Cardiac muscle cell (in vitro differentiated cells and primary cell): ENCODE results near the gene EBF3. TPM values are rescaled to one million over a fixed set of nuclear protein-coding genes. Genes with fewer than 3 reads are reported as not detected.

Experiments
- DNase-seq, 2 donors: peaks; one replicate each; pipeline versions ENCODE4 v3.0.0 to v3.0.0-alpha.2; 2010 to 2017; ENCODE audit warnings: low read depth in 1 of 2, low spot score in 1 of 2
- H3K27ac ChIP-seq: fragments of 200-600 bp; sonication (generic); 2 replicates; pipeline ENCODE4 v1.5.1; 2016
- H3K27me3 ChIP-seq: fragments of 200-600 bp; sonication (generic); 2 replicates; pipeline ENCODE4 v1.6.0; 2016; ENCODE audit warnings: control low read depth
- H3K36me3 ChIP-seq: fragments of 200-600 bp; sonication (generic); 2 replicates; pipeline ENCODE4 v1.5.1; 2016; ENCODE audit warnings: control low read depth
- H3K4me1 ChIP-seq: fragments of 200-600 bp; sonication (generic); 2 replicates; pipeline ENCODE4 v1.8.1; 2017; ENCODE audit warnings: low read depth, mild to moderate bottlenecking, mixed run types
- H3K4me3 ChIP-seq: fragments of 200-600 bp; sonication (generic); 2 replicates; pipeline ENCODE4 v1.5.1; 2016; ENCODE audit warnings: mild to moderate bottlenecking
- H3K9me3 ChIP-seq: fragments of 200-600 bp; sonication (generic); 2 replicates; pipeline ENCODE4 v1.5.1; 2017; ENCODE audit warnings: low read depth, mild to moderate bottlenecking, control low read depth
- CTCF ChIP-seq: IDR thresholded peaks from 2 replicates; pipeline ENCODE4 v1.5.1; 2012; ENCODE audit warnings: low read depth, mild to moderate bottlenecking, low read length
- polyA plus RNA-seq: library from polyadenylated mRNA; unstranded; fragments of >200 nt; fragmentation: Nextera tagmentation; extraction: Ambion mirVana; gene quantifications from 2 replicates; pipeline ENCODE4 v1.2.1, GENCODE V29; 2016
- total RNA-seq: library from RNA; depleted of rRNA; stranded (reverse); fragments of >200 nt; gene quantifications from 2 replicates; pipeline ENCODE4 v1.2.3, GENCODE V29; 2016

Gene EBF3
- total and polyA plus RNA-seq, 2 experiments from 2014 or later = 0.61 to 2.8 TPM

GRCh38 chr10:129860396-129860795 lies 103.7 kb downstream of the EBF3 start:
- no peaks in the 10 kb centered on the region for H3K36me3 ChIP-seq
- TF ChIP-seq CTCF = no peak
- H3K4me3 ChIP-seq = no peak overlapping the region
- peaks cover 9% of the 10 kb centered on the region for H3K4me1 ChIP-seq
- no peaks in the 10 kb centered on the region for H3K27me3 ChIP-seq
- no peaks in the 10 kb centered on the region for H3K9me3 ChIP-seq
- no peak overlapping the region for H3K27ac ChIP-seq
- DNase-seq = no peak

DNA sequence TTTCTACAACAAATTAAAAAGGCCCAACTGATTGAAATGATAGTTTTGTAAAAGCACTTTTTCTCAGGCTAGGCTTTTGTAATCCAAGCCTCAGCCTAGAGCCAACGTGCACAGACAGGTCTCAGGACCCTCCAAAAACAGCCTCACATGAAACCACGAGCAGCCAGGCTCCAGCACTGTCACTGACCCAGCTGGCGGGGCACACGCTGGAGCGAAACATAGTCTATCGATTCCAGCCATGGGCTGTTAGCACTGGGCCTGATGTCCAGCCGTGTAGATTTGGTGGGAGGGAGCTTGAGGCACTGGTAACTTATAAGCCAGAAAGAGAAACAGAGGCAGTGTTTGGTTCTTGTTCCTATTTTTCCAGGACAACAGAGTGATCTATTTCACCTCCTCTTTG lies 104.5 kb downstream of the EBF3 start:
- H3K27me3 ChIP-seq = no peaks in the 10 kb centered on the region
- H3K9me3 ChIP-seq = no peaks in the 10 kb centered on the region
- DNase-seq = no peak
- H3K4me1 ChIP-seq = peaks cover 9% of the 10 kb centered on the region
- no peak overlapping the region for H3K27ac ChIP-seq
- no peak for TF ChIP-seq CTCF
- no peak overlapping the region for H3K4me3 ChIP-seq
- no peaks in the 10 kb centered on the region for H3K36me3 ChIP-seq

DNA sequence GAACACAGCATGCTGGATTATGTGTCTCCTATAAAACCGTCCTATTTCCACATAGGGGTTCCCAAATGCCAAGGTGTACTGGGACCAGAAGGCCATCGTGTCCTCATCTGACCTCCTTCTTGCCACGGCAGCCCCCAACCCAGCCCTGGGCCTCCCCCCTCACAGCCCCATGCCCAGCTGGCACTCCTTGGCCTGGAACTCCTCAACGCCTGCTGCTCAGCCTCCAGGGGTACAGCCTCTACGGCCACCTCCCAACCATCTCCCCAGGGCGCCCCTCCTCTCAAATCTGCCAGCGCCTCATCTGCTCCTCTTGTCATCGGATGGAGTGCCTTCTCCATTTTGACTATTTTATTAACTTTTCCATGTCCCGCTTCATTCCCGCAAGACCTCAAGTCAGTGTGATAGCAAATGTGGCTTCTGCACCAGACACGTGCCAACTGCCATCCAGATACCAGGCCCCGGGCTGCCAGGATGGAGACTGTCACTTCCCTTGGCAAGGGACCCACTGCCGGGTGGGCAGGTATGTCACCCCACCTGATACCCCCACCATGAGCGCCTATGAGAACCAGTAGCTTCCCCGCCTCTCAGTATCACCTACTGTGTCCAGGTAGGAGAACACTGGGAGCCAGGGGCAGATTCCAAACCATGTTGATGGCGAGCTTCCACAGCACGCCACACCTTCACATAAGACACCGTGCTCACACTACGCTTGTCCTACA lies 106.7 kb downstream of the EBF3 start:
- no peak overlapping the region for H3K27ac ChIP-seq
- no peak for TF ChIP-seq CTCF
- no peak for DNase-seq
- H3K36me3 ChIP-seq = no peaks in the 10 kb centered on the region
- H3K4me1 ChIP-seq = no peaks in the 10 kb centered on the region
- H3K27me3 ChIP-seq = no peaks in the 10 kb centered on the region
- H3K9me3 ChIP-seq = no peaks in the 10 kb centered on the region
- H3K4me3 ChIP-seq = no peak overlapping the region

DNA sequence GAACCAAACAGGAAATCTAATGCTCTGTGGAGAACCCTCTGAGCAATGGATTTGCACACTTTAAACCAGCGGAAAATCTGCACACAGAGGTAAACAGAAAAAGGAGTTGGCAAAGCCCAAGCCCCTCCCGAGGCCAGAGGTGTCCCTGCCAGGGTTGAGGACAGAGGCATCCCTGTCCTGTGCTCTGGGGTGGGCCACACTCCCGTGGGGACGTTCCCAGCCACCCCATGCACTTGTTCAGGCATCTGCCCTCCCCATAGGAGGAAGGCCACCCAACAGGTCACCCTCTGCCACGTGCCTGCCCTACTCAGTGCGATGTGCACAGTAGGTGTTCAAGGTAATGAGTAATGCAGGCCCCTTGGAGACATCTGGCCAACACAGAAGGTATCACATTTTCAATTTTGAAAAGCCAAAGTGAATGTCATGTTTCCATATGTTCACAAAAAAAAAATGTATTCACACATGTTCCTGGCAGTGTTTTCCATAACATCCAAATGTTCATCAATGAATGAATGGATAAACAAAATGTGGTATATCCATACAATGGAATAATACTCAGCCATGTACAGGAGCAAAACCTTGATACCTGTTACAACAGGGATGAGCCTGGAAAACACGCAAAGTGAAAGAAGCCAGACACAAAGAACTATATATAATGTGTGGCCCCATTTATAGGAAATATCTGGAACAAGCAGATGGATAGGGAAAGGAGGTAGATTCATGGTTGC lies 108.1 kb downstream of the EBF3 start:
- Histone ChIP-seq H3K27ac (no peak overlapping the region), H3K36me3 (no peaks in the 10 kb centered on the region), H3K9me3 (no peaks in the 10 kb centered on the region), H3K4me3 (no peak overlapping the region), H3K27me3 (no peaks in the 10 kb centered on the region), H3K4me1 (no peaks in the 10 kb centered on the region)
- no peak for TF ChIP-seq CTCF
- DNase-seq = no peak

DNA sequence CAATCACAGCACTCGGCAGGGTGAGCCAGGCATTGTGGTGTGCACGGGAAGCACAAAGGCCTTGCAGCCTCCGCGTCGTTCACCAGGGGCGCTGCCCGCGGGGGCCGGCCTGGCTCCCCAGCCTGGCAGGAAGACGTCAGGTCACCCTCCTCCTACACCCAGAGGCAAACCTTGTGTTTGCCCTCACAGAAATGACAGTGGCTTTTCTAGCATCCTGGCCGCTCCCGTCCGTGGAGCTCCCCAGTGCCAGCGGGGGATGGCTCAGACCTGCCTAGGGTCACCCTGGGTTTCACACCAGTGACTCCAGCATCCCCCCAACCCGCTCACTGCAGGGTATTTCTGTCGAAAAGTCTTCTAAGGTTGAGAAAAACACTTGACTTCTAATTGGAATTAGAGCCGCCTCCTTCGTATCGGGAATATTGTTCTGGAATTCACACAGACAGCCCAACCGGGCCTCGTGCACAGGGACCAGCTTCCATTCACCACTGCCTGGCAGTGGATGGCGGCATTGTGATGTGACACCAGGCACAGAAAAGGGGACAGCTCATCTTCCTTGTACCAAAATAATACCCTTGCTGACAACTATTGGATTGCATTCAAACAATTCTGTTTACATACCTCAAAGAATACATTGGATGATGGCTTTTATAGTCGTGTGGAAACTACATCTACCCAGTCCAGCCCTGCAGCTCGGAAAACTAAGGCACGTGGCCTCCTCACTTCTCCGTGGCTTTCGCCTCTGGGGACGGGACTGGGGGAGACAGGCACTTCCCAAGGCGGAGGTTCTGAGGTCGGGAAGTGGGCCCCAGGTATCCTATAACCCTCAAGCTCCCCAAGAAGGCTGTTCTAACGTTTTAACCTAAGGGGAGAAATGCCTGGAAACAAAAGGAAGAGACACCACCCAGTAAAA lies 109.0 kb downstream of the EBF3 start:
- DNase-seq = no peak
- no peaks in the 10 kb centered on the region for H3K9me3 ChIP-seq
- no peaks in the 10 kb centered on the region for H3K36me3 ChIP-seq
- H3K4me3 ChIP-seq = no peak overlapping the region
- no peaks in the 10 kb centered on the region for H3K4me1 ChIP-seq
- no peak for TF ChIP-seq CTCF
- H3K27ac ChIP-seq = no peak overlapping the region
- no peaks in the 10 kb centered on the region for H3K27me3 ChIP-seq
